ENCODE data around the gene LRRC8C.

LRRC8C gene

GRCh38 chr1:89732643-89733222 lies 99.8 kb downstream of the LRRC8C start:
- no peak for DNase-seq (ENCODE audit: low spot score)

- DNase-seq (ENCODE audit: low spot score) = no peak
Measured at GRCh38 chr1:89733748-89734147, 100.8 kb downstream of the LRRC8C start.

- DNase-seq (ENCODE audit: low spot score) = no peak
Measured at GRCh38 chr1:89734442-89734841, 101.5 kb downstream of the LRRC8C start.

GRCh38 chr1:89735479-89735878 lies 102.6 kb downstream of the LRRC8C start:
- no peak for DNase-seq (ENCODE audit: low spot score)

- no peak for DNase-seq (ENCODE audit: low spot score)
Measured at GRCh38 chr1:89736937-89737733, 104.2 kb downstream of the LRRC8C start.

- no peak for DNase-seq (ENCODE audit: low spot score)
Measured at GRCh38 chr1:89737985-89738510, 105.1 kb downstream of the LRRC8C start.

- no peak for DNase-seq (ENCODE audit: low spot score)
Measured at GRCh38 chr1:89739013-89739843, 106.3 kb downstream of the LRRC8C start.

GRCh38 chr1:89739844-89740216 lies 106.9 kb downstream of the LRRC8C start:
- DNase-seq (ENCODE audit: low spot score) = no peak

- no peak for DNase-seq (ENCODE audit: low spot score)
Measured at GRCh38 chr1:89743788-89744187, 110.9 kb downstream of the LRRC8C start.

GRCh38 chr1:89746424-89747149 lies 113.7 kb downstream of the LRRC8C start:
- no peak for DNase-seq (ENCODE audit: low spot score)

GRCh38 chr1:89753761-89754160 lies 120.8 kb downstream of the LRRC8C start:
- DNase-seq (ENCODE audit: low spot score) = no peak

GRCh38 chr1:89754518-89754917 lies 121.6 kb downstream of the LRRC8C start:
- no peak for DNase-seq (ENCODE audit: low spot score)

GRCh38 chr1:89755591-89755990 lies 122.7 kb downstream of the LRRC8C start:
- no peak for DNase-seq (ENCODE audit: low spot score)

- DNase-seq (ENCODE audit: low spot score) = no peak
Measured at GRCh38 chr1:89757532-89757931, 124.6 kb downstream of the LRRC8C start.

GRCh38 chr1:89758156-89758555 lies 125.2 kb downstream of the LRRC8C start:
- no peak for DNase-seq (ENCODE audit: low spot score)

- no peak for DNase-seq (ENCODE audit: low spot score)
Measured at GRCh38 chr1:89759036-89759435, 126.1 kb downstream of the LRRC8C start.

- no peak for DNase-seq (ENCODE audit: low spot score)
Measured at GRCh38 chr1:89760496-89760895, 127.6 kb downstream of the LRRC8C start.

GRCh38 chr1:89761338-89761737 lies 128.4 kb downstream of the LRRC8C start:
- DNase-seq (ENCODE audit: low spot score) = no peak

- DNase-seq (ENCODE audit: low spot score) = no peak
Measured at GRCh38 chr1:89761901-89762300, 129.0 kb downstream of the LRRC8C start.

- no peak for DNase-seq (ENCODE audit: low spot score)
Measured at GRCh38 chr1:89762386-89762778, 129.5 kb downstream of the LRRC8C start.

- peak; percentile 85 for DNase-seq (ENCODE audit: low spot score)
Measured at GRCh38 chr1:89762779-89763648, 130.1 kb downstream of the LRRC8C start.

Data from germinal center (tissue), 1 donor.